HG03280 (cell line): ENCODE measurements around the gene REEP3.
"Not testable (repeated sequence)": the region's sequence is repeated elsewhere in the genome, so short reads cannot be mapped to it uniquely, and the experiment has no call there.

Experiments
- ATAC-seq: cut with Tn5 transposase; IDR thresholded peaks from one replicate; pipeline ENCODE4 v1.9.1; 2021; ENCODE audit warnings: mild to moderate bottlenecking, moderate library complexity; ENCODE audit not compliant: unreplicated experiment

The REEP3 gene

GRCh38 chr10:63544418-63544817 lies 23.2 kb downstream of the REEP3 start:
- no peak for ATAC-seq

GRCh38 chr10:63547628-63548360 lies 26.6 kb downstream of the REEP3 start:
- ATAC-seq, result no peak

- no peak for ATAC-seq
These were observed 27.7 kb downstream of the REEP3 start for GRCh38 chr10:63548860-63549259.

- no peak for ATAC-seq
These were observed 28.6 kb downstream of the REEP3 start for GRCh38 chr10:63549810-63550209.

- ATAC-seq, result no peak
These were observed 31.8 kb downstream of the REEP3 start for GRCh38 chr10:63553031-63553430.

GRCh38 chr10:63553473-63553872 lies 32.3 kb downstream of the REEP3 start:
- no peak for ATAC-seq

GRCh38 chr10:63554657-63555056 lies 33.5 kb downstream of the REEP3 start:
- no peak for ATAC-seq

GRCh38 chr10:63555330-63555729 lies 34.1 kb downstream of the REEP3 start:
- ATAC-seq, result no peak

- ATAC-seq, result no peak
These were observed 37.1 kb downstream of the REEP3 start for GRCh38 chr10:63558132-63558784.

GRCh38 chr10:63561341-63561740 lies 40.1 kb downstream of the REEP3 start:
- ATAC-seq, result no peak

- no peak for ATAC-seq
These were observed 41.2 kb downstream of the REEP3 start for GRCh38 chr10:63562391-63562790.

- ATAC-seq, result no peak
These were observed 41.7 kb downstream of the REEP3 start for GRCh38 chr10:63562857-63563256.

- ATAC-seq, result no peak
These were observed 42.4 kb downstream of the REEP3 start for GRCh38 chr10:63563623-63564022.

- ATAC-seq, result not testable (repeated sequence)
These were observed 43.5 kb downstream of the REEP3 start for GRCh38 chr10:63564731-63565130.

GRCh38 chr10:63573068-63573697 lies 52.0 kb downstream of the REEP3 start:
- ATAC-seq, result no peak

GRCh38 chr10:63574011-63574410 lies 52.8 kb downstream of the REEP3 start:
- no peak for ATAC-seq

GRCh38 chr10:63576501-63576900 lies 55.3 kb downstream of the REEP3 start:
- no peak for ATAC-seq

GRCh38 chr10:63578501-63578900 lies 57.3 kb downstream of the REEP3 start:
- no peak for ATAC-seq

- no peak for ATAC-seq
These were observed 58.3 kb downstream of the REEP3 start for GRCh38 chr10:63579371-63580014.

- ATAC-seq, result no peak
These were observed 61.5 kb downstream of the REEP3 start for GRCh38 chr10:63582690-63583089.

GRCh38 chr10:63583397-63583796 lies 62.2 kb downstream of the REEP3 start:
- ATAC-seq, result no peak
